HG03565 (cell line): ENCODE measurements around the gene FBRS.
"Not testable (repeated sequence)": the region's sequence is repeated elsewhere in the genome, so short reads cannot be mapped to it uniquely, and the experiment has no call there.

Experiments
- ATAC-seq: cut with Tn5 transposase; IDR thresholded peaks from one replicate; pipeline ENCODE4 v1.9.1; 2021; ENCODE audit warnings: mild to moderate bottlenecking, moderate library complexity; ENCODE audit not compliant: unreplicated experiment

FBRS gene

DNA sequence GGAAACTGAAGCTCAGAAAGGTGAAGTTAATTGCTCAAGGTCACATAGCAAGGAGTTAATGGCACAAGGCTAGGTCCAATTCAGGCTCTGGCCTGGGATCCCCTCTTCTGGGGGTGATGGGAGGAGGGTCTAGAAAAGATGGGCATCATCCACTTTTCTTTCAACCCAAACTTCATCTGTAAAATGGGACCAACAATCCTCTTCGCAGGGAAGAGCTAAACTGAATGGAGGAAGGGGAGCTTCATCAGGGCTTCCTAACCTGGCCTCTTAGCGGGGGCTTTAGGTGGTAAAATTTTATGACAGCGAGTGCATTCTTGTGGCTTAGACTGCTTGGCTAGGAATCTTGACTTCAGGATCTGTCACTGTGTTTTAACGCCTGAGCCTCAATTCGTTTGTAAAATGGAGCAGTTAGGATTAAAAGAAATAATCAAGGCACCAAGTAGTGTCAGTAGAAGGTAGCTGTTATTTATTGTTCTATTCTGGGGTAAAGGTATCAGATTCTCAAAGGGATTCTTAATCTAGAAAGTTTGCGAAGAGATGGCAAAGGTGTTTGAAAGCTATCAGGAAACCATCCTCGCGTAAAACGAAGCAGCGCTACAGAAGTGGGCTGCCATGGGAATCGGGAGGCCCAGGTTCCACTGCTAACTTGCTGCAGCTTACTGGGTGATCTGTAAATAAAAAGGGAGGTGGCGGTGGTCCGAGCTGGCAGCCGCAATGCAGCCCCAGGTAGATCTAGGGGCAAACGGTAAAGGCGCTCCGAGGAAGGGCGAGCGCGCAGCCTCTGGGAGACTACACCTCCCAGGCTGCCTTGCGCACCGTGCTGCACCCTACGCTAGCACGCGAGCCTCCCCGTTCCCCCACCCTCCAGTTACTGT is 39.3 kb downstream of the FBRS start:
- peak; percentile 0 for ATAC-seq

GRCh38 chr16:30698139-30698815 is 40.0 kb downstream of the FBRS start:
- peak; percentile 64 for ATAC-seq

DNA sequence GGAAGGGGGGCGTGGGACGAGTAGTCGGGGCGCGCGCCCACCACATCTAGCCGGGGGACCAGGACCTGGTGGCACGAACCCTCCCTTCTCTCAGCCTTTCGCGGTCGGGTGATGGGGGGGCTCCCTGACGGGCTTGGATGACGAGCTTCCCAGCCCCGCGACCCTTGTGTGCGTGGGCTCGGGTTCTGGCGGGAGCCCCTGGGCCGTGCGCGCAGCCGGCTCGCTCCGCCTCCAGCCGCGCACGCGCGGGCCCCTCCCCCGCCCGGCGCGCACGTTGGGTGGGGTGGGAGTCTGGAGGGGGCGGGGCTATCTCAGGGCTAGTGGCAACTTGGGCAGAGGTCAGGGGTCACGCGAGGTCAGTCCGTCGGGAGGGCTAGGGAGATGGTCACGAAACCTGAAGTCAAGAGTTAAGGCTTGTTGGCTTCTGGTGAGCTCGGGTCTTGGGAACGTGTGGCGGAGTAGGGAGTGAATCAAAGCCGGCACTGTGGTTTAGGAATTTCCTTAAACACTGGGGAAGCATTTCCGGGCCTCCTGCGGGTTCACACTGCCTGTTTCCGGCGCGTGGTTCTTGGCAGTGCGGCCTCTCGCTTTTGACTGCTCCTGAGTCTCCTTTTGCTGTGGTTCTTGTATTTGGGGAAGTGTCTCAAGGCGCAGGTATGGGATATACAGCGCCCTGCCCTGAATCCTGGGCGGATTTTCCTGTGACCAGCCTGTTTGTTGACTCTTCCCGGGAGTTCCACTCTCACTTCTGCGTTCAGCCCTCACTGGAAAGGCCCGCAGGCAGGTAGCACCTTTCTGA is 40.8 kb downstream of the FBRS start, which contains the start of gene SRCAP:
SRCAP (plus strand) TSS at position 356 of the 799 bp plus-strand sequence. CDS start 1,654 bp downstream, outside the sequence.
- ATAC-seq = peak; percentile 17

DNA sequence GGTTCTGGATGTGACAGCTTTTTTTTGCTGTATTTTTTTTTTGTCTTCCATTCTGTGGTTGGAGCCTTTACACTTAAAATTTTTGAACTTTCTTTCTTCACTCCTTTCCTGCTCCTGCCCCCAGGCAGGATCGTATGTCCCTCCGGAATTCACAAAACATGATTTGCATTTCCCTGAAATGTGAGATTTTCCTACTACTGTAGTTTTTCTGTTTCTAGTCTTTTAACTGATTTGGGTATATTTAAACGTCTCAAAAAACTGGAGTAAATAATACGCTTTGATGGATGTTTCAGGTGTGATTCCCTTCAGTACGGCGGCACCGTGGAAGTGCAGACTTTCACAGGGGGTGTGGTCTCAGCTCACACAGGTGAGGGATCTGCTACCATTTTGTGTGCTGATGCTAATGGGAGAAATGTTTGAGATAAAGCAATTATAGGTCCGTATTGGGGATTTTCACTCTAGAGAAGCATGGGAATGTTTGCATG is 41.4 kb downstream of the FBRS start:
- ATAC-seq = no peak

- no peak for ATAC-seq
Observed at GRCh38 chr16:30700491-30700890, 42.3 kb downstream of the FBRS start.

GRCh38 chr16:30700971-30701370 is 42.7 kb downstream of the FBRS start:
- ATAC-seq = no peak

DNA sequence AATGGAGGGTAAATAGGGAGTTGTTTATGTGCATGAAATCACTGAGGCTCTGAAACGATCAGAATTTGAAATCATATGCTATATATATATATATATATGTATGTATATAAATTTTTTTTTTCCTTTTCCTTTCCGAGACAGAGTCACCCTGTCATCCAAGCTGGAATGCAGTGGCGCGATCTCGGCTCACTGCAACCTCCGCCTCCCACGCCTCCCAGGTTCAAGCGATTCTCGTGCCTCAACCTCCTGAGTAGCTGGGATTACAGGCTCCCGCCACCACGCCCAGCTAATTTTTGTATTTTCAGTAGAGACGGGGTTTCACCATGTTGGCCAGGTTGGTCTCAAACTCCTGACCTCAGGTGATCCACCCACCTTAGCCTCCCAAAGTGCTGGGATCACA is 44.8 kb downstream of the FBRS start:
- not testable (repeated sequence) for ATAC-seq

DNA sequence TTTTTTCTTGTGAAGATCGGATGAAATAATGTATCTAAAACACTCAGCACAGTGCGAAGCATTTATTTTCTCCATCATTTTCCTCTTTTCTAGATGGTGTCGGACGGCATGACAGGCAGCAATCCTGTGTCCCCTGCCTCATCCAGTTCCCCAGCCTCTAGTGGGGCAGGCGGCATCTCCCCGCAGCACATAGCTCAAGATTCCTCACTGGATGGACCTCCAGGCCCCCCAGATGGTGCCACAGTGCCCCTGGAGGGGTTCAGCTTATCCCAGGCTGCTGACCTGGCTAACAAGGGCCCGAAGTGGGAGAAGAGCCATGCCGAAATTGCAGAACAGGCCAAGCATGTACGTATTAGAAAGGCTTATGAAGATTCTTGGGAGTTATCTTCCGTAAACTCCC is 45.7 kb downstream of the FBRS start:
- no peak for ATAC-seq

GRCh38 chr16:30706046-30706445 is 47.8 kb downstream of the FBRS start:
- no peak for ATAC-seq

- no peak for ATAC-seq
Observed at GRCh38 chr16:30710971-30711370, 52.7 kb downstream of the FBRS start.

- no peak for ATAC-seq
Observed at GRCh38 chr16:30711712-30712111, 53.5 kb downstream of the FBRS start.

DNA sequence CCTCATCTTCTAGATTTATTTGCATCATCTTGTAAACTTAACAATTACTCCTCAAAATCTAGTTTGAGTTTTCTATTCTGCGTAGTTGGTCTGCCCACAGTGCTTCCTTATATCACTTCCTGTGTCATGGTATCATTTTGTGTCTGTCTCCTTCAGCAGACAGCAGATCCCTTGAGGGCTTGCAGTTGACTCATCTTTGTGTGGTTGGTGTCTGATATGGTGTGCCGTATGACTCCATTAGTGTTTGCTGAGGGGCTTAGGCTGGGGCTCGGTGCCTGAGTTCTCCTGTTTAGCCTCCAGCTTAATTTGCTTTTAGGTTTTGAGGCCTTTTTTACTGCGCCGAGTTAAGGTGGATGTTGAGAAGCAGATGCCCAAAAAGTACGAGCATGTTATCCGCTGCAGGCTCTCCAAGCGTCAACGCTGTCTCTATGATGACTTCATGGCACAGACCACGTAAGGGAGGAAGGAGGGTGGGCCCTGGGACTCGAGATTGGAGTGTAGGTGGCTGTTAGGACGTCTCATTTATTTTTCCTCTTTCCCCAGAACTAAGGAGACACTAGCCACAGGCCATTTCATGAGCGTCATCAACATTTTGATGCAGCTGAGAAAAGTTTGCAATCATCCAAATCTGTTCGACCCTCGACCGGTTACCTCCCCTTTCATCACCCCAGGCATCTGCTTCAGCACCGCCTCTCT is 57.7 kb downstream of the FBRS start:
- ATAC-seq = no peak

DNA sequence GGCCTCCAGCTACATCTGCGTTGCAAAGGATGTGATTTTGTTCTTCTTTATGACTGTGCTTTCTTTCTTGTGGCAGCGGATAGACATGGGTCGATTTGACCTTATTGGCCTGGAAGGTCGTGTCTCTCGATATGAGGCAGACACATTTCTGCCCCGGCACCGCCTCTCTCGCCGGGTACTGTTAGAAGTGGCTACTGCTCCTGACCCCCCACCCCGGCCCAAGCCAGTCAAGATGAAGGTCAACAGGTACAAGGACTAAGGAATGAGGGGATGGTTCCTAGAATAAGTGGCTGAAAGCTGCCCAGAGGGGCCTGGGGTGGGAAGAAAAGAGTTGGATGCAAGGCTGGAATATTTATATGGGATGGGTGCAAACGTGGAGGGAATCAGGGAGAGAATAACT is 61.9 kb downstream of the FBRS start:
- no peak for ATAC-seq
